ENCODE data around the gene CYLC1.

- TF ChIP-seq CTCF (IDR thresholded peaks at IDR 0.05; ENCODE audit: low read depth, low read length, poor library complexity, severe bottlenecking) (no peak), EZH2phosphoT487 (IDR thresholded peaks at IDR 0.05; ENCODE audit: borderline replicate concordance, low read length) (no peak)
Observed at GRCh38 chrX:83906921-83907320, 46.0 kb downstream of the CYLC1 start.
